Breast epithelium (tissue), 4 donors: ENCODE data around the gene SCUBE2. TPM values are rescaled to one million over a fixed set of nuclear protein-coding genes. Genes with fewer than 3 reads are reported as not detected.

Source experiments
- DNase-seq, 2 donors: peaks; one replicate each; pipeline ENCODE4 v3.0.0-alpha.2; 2019; ENCODE audit warnings: low spot score in 2 of 2
- H3K27ac ChIP-seq, 2 donors: fragments of 200-600 bp; sonication (generic) in 1 of 2; one replicate each; pipeline ENCODE4 v1.5.1; 2016 to 2019; ENCODE audit warnings: mild to moderate bottlenecking in 1 of 2
- H3K27me3 ChIP-seq, 2 donors: fragments of 200-600 bp; sonication (generic) in 1 of 2; one replicate each; pipeline versions ENCODE4 v1.5.1 to v1.6.0; 2017 to 2019; ENCODE audit warnings: control low read depth in 1 of 2, mild to moderate bottlenecking in 1 of 2
- H3K36me3 ChIP-seq: fragments of 200-600 bp; one replicate; pipeline ENCODE4 v1.5.1; 2019
- H3K4me1 ChIP-seq, 2 donors: fragments of 200-600 bp; sonication (generic); one replicate each; pipeline ENCODE4 v1.5.1; 2016 to 2019; ENCODE audit warnings: control low read depth in 1 of 2
- H3K4me3 ChIP-seq, 3 donors: fragments of 200-600 bp; sonication (generic); 1 replicate in 2 of 3; 2 replicates in 1 of 3; pipeline ENCODE4 v1.5.1; 2016 to 2019; ENCODE audit warnings: mild to moderate bottlenecking in 3 of 3, moderate library complexity in 2 of 3
- H3K9me3 ChIP-seq, 2 donors: fragments of 200-600 bp; sonication (generic) in 1 of 2; one replicate each; pipeline ENCODE4 v1.5.1; 2016 to 2019; ENCODE audit warnings: control low read depth in 1 of 2
- CTCF ChIP-seq, 3 donors: fragments of 450-650 bp; IDR thresholded peaks; one replicate each; pipeline ENCODE4 v1.5.1; 2016 to 2017; ENCODE audit warnings: antibody characterized with exemption in 3 of 3, mild to moderate bottlenecking in 3 of 3, moderate library complexity in 3 of 3
- POLR2A ChIP-seq: fragments of 450-650 bp; IDR thresholded peaks from one replicate; pipeline ENCODE4 v1.6.1; 2016; ENCODE audit warnings: antibody characterized with exemption, mild to moderate bottlenecking, moderate library complexity
- POLR2AphosphoS5 ChIP-seq, 3 donors: sonication (generic); formaldehyde crosslinking; IDR thresholded peaks; one replicate each; pipeline ENCODE4 v1.6.1; 2017; ENCODE audit warnings: antibody characterized with exemption in 3 of 3
- intact Hi-C: fragments of 100-400 bp; cut with DNase I; formaldehyde crosslinking; loops from one replicate; pipeline ENCODE4 v1.15.1; 2023; ENCODE audit warnings: low total_unique reads
- total RNA-seq, 3 donors: library from RNA; depleted of rRNA; stranded (reverse); fragments of >200 nt; gene quantifications; one replicate each; pipeline ENCODE4 v1.1.0, GENCODE V29; 2016

The SCUBE2 gene
- total RNA-seq, 3 donors from 2014 or later = 35.7 to 139 (median 78.7) TPM

GRCh38 chr11:9047964-9048523 is 43.4 kb downstream of the SCUBE2 start:
- H3K4me3 ChIP-seq = no peak overlapping the region
- H3K27me3 ChIP-seq = no peaks in the 10 kb centered on the region
- H3K4me1 ChIP-seq = peaks cover 0 to 9% of the 10 kb centered on the region in 2 donors
- intact Hi-C loops = no loop called here
- no peaks in the 10 kb centered on the region for H3K9me3 ChIP-seq
- H3K27ac ChIP-seq = peak overlapping the region; percentile 13 to 83
- TF ChIP-seq POLR2A = no peak
- no peak for TF ChIP-seq POLR2AphosphoS5 (IDR thresholded peaks at IDR 0.05)
- no peak for TF ChIP-seq CTCF (IDR thresholded peaks at IDR 0.05)
- no peak for DNase-seq
- no peaks in the 10 kb centered on the region for H3K36me3 ChIP-seq

DNA sequence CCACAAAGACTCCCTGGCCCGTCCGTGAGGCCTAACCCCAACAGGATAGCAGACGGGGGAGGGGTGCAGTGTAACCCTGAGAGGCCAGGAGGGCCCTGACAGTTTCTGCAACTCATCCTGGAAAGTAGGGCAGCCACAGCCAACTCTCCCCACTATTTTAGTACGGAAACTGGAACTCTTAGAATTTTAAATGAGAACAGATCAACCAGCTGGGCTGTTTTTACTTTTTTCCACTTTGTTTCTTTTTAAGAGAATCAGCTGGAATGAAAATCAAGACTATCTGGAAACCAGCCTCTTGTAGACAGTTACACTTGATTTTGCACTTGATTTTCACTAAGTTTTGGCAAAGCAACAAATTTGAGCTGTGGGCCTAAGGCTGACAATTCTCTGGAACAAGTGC is 44.9 kb downstream of the SCUBE2 start:
- H3K4me3 ChIP-seq = no peak overlapping the region
- no peak for DNase-seq
- H3K36me3 ChIP-seq = no peaks in the 10 kb centered on the region
- H3K27ac ChIP-seq = peak overlapping the region in 1 of 2 donors; percentile 83
- TF ChIP-seq POLR2AphosphoS5 (IDR thresholded peaks at IDR 0.05) (no peak), CTCF (IDR thresholded peaks at IDR 0.05) (no peak), POLR2A (no peak)
- H3K9me3 ChIP-seq = no peaks in the 10 kb centered on the region
- intact Hi-C loops = no loop called here
- H3K4me1 ChIP-seq = peaks cover 0 to 9% of the 10 kb centered on the region in 2 donors
- no peaks in the 10 kb centered on the region for H3K27me3 ChIP-seq

- Histone ChIP-seq H3K27ac (no peak overlapping the region), H3K9me3 (no peaks in the 10 kb centered on the region), H3K4me3 (no peak overlapping the region), H3K36me3 (no peaks in the 10 kb centered on the region), H3K27me3 (no peaks in the 10 kb centered on the region), H3K4me1 (peaks cover 0 to 6% of the 10 kb centered on the region in 2 donors)
- no peak for DNase-seq
- TF ChIP-seq POLR2A = no peak
- no peak for TF ChIP-seq POLR2AphosphoS5 (IDR thresholded peaks at IDR 0.05)
- no peak for TF ChIP-seq CTCF (IDR thresholded peaks at IDR 0.05)
- intact Hi-C loops = no loop called here
These were observed 48.9 kb downstream of the SCUBE2 start for GRCh38 chr11:9042488-9042887.

GRCh38 chr11:9041747-9042146 is 49.7 kb downstream of the SCUBE2 start:
- Histone ChIP-seq H3K36me3 (no peaks in the 10 kb centered on the region), H3K27me3 (no peaks in the 10 kb centered on the region), H3K9me3 (no peaks in the 10 kb centered on the region), H3K4me3 (no peak overlapping the region), H3K4me1 (no peaks in the 10 kb centered on the region), H3K27ac (no peak overlapping the region)
- no peak for TF ChIP-seq CTCF (IDR thresholded peaks at IDR 0.05)
- TF ChIP-seq POLR2A = no peak
- no peak for TF ChIP-seq POLR2AphosphoS5 (IDR thresholded peaks at IDR 0.05)
- intact Hi-C loops = no loop called here
- no peak for DNase-seq

GRCh38 chr11:9040410-9040809 is 51.0 kb downstream of the SCUBE2 start:
- no peak overlapping the region for H3K4me3 ChIP-seq
- no peaks in the 10 kb centered on the region for H3K36me3 ChIP-seq
- no peaks in the 10 kb centered on the region for H3K9me3 ChIP-seq
- H3K4me1 ChIP-seq = no peaks in the 10 kb centered on the region
- H3K27ac ChIP-seq = no peak overlapping the region
- intact Hi-C loops = no loop called here
- DNase-seq = no peak
- TF ChIP-seq POLR2AphosphoS5 (IDR thresholded peaks at IDR 0.05) (no peak), POLR2A (no peak), CTCF (IDR thresholded peaks at IDR 0.05) (no peak)
- H3K27me3 ChIP-seq = no peaks in the 10 kb centered on the region
